HL-60 (cell line): ENCODE measurements around the gene BRPF3.
A peak's percentile ranks its signal among the peaks of the same experiment; 100 is the strongest.

Source experiments
- DNase-seq, 2 experiments: peaks; one replicate each; pipeline ENCODE4 v3.0.0-alpha.2; 2010 to 2020; ENCODE audit warnings: low read depth in 1 of 2, low spot score in 1 of 2
- H3K27ac ChIP-seq: fragments of 250-450 bp; sonication (Bioruptor Pico); replicated peaks from 2 replicates; pipeline ENCODE4 v1.5.1; 2020; ENCODE audit warnings: mild to moderate bottlenecking, moderate library complexity
- H3K27me3 ChIP-seq: fragments of 250-450 bp; sonication (Bioruptor Pico); 2 replicates; pipeline ENCODE4 v1.5.1; 2021; ENCODE audit warnings: mild to moderate bottlenecking, moderate library complexity; ENCODE audit not compliant: insufficient read depth, poor library complexity, severe bottlenecking
- H3K4me3 ChIP-seq: replicated peaks from 2 replicates; pipeline ENCODE4 v1.5.1; 2011; ENCODE audit warnings: mild to moderate bottlenecking, control low read depth, low read length; ENCODE audit not compliant: insufficient read depth
- CTCF ChIP-seq: IDR thresholded peaks from one replicate; pipeline ENCODE4 v1.5.1; 2011; ENCODE audit warnings: low read length, control low read depth, inconsistent platforms; ENCODE audit not compliant: insufficient read depth
- GABPA ChIP-seq: IDR thresholded peaks from 2 replicates; pipeline ENCODE4 v1.6.1; 2012; ENCODE audit warnings: low read depth
- POLR2AphosphoS5 ChIP-seq: IDR thresholded peaks from 2 replicates; pipeline ENCODE4 v1.6.1; 2012; ENCODE audit warnings: low read depth
- REST ChIP-seq: IDR thresholded peaks from 2 replicates; pipeline ENCODE4 v1.6.1; 2012; ENCODE audit warnings: low read depth; ENCODE audit not compliant: insufficient replicate concordance
- SPI1 ChIP-seq: IDR thresholded peaks from 2 replicates; pipeline ENCODE4 v1.6.1; 2012; ENCODE audit warnings: low read depth, mild to moderate bottlenecking, borderline replicate concordance

The BRPF3 gene

GRCh38 chr6:36246506-36247268, 50.1 kb downstream of the BRPF3 start:
- no peak overlapping the region for H3K27ac ChIP-seq
- no peak overlapping the region for H3K4me3 ChIP-seq
- DNase-seq = peak; percentile 63 to 76
- peaks cover 2% of the 10 kb centered on the region for H3K27me3 ChIP-seq
- TF ChIP-seq POLR2AphosphoS5 = no peak
- no peak for TF ChIP-seq CTCF
- no peak for TF ChIP-seq REST

GRCh38 chr6:36247693-36248092, 51.1 kb downstream of the BRPF3 start:
- no peak overlapping the region for H3K27ac ChIP-seq
- TF ChIP-seq POLR2AphosphoS5 = no peak
- no peak for TF ChIP-seq SPI1
- TF ChIP-seq GABPA = no peak
- peaks cover 2% of the 10 kb centered on the region for H3K27me3 ChIP-seq
- no peak overlapping the region for H3K4me3 ChIP-seq
- DNase-seq = no peak

- no peak for DNase-seq
- no peak overlapping the region for H3K27ac ChIP-seq
- H3K4me3 ChIP-seq = no peak overlapping the region
- TF ChIP-seq SPI1 (no peak), REST (no peak), POLR2AphosphoS5 (no peak), CTCF (no peak), GABPA (no peak)
- H3K27me3 ChIP-seq = peaks cover 2% of the 10 kb centered on the region
Observed at GRCh38 chr6:36248980-36249379, 52.4 kb downstream of the BRPF3 start.

GRCh38 chr6:36249536-36249935, 53.0 kb downstream of the BRPF3 start:
- TF ChIP-seq POLR2AphosphoS5 = no peak
- no peak for TF ChIP-seq SPI1
- no peak for TF ChIP-seq REST
- TF ChIP-seq CTCF = no peak
- no peak for TF ChIP-seq GABPA
- no peak for DNase-seq

More at GRCh38 chr6:36249536-36249935, 53.0 kb downstream of the BRPF3 start:
- H3K27me3 ChIP-seq = peaks cover 2% of the 10 kb centered on the region
- H3K4me3 ChIP-seq = no peak overlapping the region
- H3K27ac ChIP-seq = no peak overlapping the region
